ENCODE measurements around the gene PSMD12.
"Not testable (repeated sequence)": the region's sequence is repeated elsewhere in the genome, so short reads cannot be mapped to it uniquely, and the experiment has no call there.

GRCh38 chr17:67326959-67327745, 39.2 kb downstream of the PSMD12 start:
- not testable (repeated sequence) for TF ChIP-seq CTCF (IDR thresholded peaks at IDR 0.05); TAF1 (IDR thresholded peaks at IDR 0.05; ENCODE audit: borderline replicate concordance, low read depth, low read length)

Data from SK-N-SH (cell line).